Erythroblast (primary cell): ENCODE measurements around the gene CORO6.

ENCODE experiments used
- GATA1 ChIP-seq: IDR thresholded peaks from 2 replicates; pipeline ENCODE4 v1.6.1; 2011; ENCODE audit warnings: low read depth, mild to moderate bottlenecking, control low read depth, low read length, moderate library complexity
- POLR2A ChIP-seq: IDR thresholded peaks from 2 replicates; pipeline ENCODE4 v1.6.1; 2011; ENCODE audit warnings: mild to moderate bottlenecking, low read length

DNA sequence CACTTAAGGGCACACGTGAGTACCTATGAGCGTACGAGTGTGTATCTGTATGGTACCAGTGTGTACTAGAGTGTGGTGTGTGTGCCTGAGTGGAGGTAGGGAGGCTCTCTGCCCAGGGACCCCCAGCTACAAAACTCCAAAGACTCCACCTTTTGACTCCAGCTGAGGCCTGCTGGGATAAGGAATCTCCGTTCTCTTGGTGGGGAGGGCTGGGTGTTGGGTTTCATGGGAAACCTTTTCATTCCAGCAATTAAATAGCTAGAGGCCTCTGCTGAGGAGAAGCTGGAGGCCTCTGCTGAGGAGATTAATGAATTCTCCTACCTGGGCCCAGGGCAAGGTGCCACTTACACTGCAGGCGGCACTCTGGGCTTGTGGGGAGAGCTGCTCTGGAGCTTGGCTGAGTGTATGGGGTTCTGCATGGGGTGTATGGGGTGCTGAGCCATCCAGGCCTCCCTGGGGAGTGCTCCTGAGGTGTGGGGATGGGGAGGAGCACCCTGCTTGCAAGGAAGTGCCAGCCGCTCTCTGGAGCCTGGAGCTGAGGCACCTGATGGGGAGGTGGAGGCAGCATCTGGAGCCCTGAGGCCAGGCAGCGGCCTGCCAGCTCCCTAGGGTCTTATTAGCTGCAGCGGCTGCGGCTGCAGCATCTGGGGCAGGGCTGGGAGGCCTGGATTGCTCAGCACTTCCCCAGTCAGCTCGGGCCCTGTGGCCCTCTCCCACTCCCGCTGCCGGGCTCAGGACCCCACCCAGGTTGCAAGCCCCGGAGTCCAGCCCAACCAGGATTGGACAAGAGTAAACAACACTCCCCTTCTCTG is 25.1 kb downstream of the CORO6 start:
- no peak for TF ChIP-seq POLR2A
- no peak for TF ChIP-seq GATA1
